GM23338 (cell line): ENCODE measurements around the gene PARVA. TPM values are rescaled to one million over a fixed set of nuclear protein-coding genes. Genes with fewer than 3 reads are reported as not detected.

Source experiments
- ATAC-seq: fragments of 200-7000 bp; cut with Tn5 transposase; 3 replicates; pipeline ENCODE4 v1.9.1; 2020
- DNase-seq: peaks from one replicate; pipeline ENCODE4 v3.0.0-alpha.2; 2015; ENCODE audit warnings: low spot score
- H2AFZ ChIP-seq: fragments of 200-600 bp; sonication (generic); 2 replicates; pipeline ENCODE4 v1.8.0; 2016; ENCODE audit warnings: antibody characterized with exemption, mild to moderate bottlenecking, moderate library complexity
- H3F3A ChIP-seq: fragments of 200-600 bp; sonication (generic); replicated peaks from 2 replicates; pipeline ENCODE4 v1.8.0; 2017; ENCODE audit warnings: antibody characterized with exemption, mixed run types, low read depth
- H3K27ac ChIP-seq: fragments of 200-600 bp; sonication (generic); 2 replicates; pipeline ENCODE4 v1.6.1; 2016; ENCODE audit warnings: low read depth
- H3K27me3 ChIP-seq: fragments of 200-600 bp; sonication (generic); 2 replicates; pipeline ENCODE4 v1.8.0; 2016; ENCODE audit warnings: mild to moderate bottlenecking, mixed run types, moderate library complexity; ENCODE audit not compliant: insufficient read depth
- H3K36me3 ChIP-seq: fragments of 200-600 bp; sonication (generic); 2 replicates; pipeline ENCODE4 v1.8.0; 2016; ENCODE audit warnings: mild to moderate bottlenecking; ENCODE audit not compliant: insufficient read depth
- H3K4me1 ChIP-seq: fragments of 200-600 bp; sonication (generic); 2 replicates; pipeline ENCODE4 v1.8.0; 2016; ENCODE audit warnings: mild to moderate bottlenecking, moderate library complexity; ENCODE audit not compliant: insufficient read depth
- H3K4me2 ChIP-seq: fragments of 200-600 bp; sonication (generic); 2 replicates; pipeline ENCODE4 v1.7.1; 2017; ENCODE audit warnings: mixed run types
- H3K4me3 ChIP-seq: fragments of 200-600 bp; sonication (generic); 2 replicates; pipeline ENCODE4 v1.6.1; 2016; ENCODE audit warnings: mixed run types
- H3K79me2 ChIP-seq: fragments of 200-600 bp; sonication (generic); replicated peaks from 2 replicates; pipeline ENCODE4 v1.8.0; 2017; ENCODE audit warnings: mild to moderate bottlenecking; ENCODE audit not compliant: insufficient read depth
- H3K9me2 ChIP-seq: fragments of 200-600 bp; sonication (generic); 2 replicates; pipeline ENCODE4 v1.8.0; 2017; ENCODE audit not compliant: insufficient read depth
- H4K20me1 ChIP-seq: fragments of 200-600 bp; sonication (generic); replicated peaks from 2 replicates; pipeline ENCODE4 v1.8.0; 2017; ENCODE audit warnings: mild to moderate bottlenecking; ENCODE audit not compliant: insufficient read depth
- H3K27ac Mint-ChIP-seq: 2 replicates; pipeline ENCODE4 v1.8.0; 2020; ENCODE audit warnings: inconsistent platforms, mild to moderate bottlenecking, moderate library complexity, mixed read lengths
- H3K27me3 Mint-ChIP-seq: 3 replicates; pipeline ENCODE4 v1.8.0; 2022; ENCODE audit warnings: low read depth, mild to moderate bottlenecking, moderate library complexity, mixed read lengths, inconsistent platforms; ENCODE audit not compliant: insufficient read depth, poor library complexity
- H3K36me3 Mint-ChIP-seq: 3 replicates; pipeline ENCODE4 v1.8.0; 2021; ENCODE audit warnings: low read depth, mild to moderate bottlenecking, inconsistent platforms, moderate library complexity, mixed read lengths
- H3K4me1 Mint-ChIP-seq: 3 replicates; pipeline ENCODE4 v1.8.0; 2020; ENCODE audit warnings: mild to moderate bottlenecking, inconsistent platforms, mixed read lengths
- H3K4me3 Mint-ChIP-seq: 3 replicates; pipeline ENCODE4 v1.8.0; 2021; ENCODE audit warnings: moderate library complexity, mild to moderate bottlenecking, inconsistent platforms, mixed read lengths
- H3K9me3 Mint-ChIP-seq: 3 replicates; pipeline ENCODE4 v1.8.0; 2020; ENCODE audit warnings: moderate library complexity, mild to moderate bottlenecking, inconsistent platforms, mixed read lengths
- CREB1 ChIP-seq: fragments of 250-450 bp; sonication (Bioruptor Pico); IDR thresholded peaks from 2 replicates; pipeline ENCODE4 v1.5.0; 2020; ENCODE audit warnings: low read depth, mild to moderate bottlenecking, moderate library complexity
- CTCF ChIP-seq, 2 experiments: fragments of 200-600 bp in 1 of 2; sonication (generic) in 1 of 2; conservative IDR thresholded peaks; 2 replicates each; pipeline versions ENCODE4 v1.5.1 to v1.6.1; 2016 to 2017; ENCODE audit warnings: antibody characterized with exemption in 2 of 2, low read depth in 2 of 2, mild to moderate bottlenecking in 2 of 2, moderate library complexity in 1 of 2
- EZH2 ChIP-seq: fragments of 200-600 bp; sonication (generic); IDR thresholded peaks from one replicate; pipeline ENCODE4 v1.8.0; 2017; ENCODE audit warnings: antibody characterized with exemption, mild to moderate bottlenecking, low read depth; ENCODE audit not compliant: unreplicated experiment
- EZH2phosphoT487 ChIP-seq: fragments of 200-600 bp; sonication (generic); IDR thresholded peaks from one replicate; pipeline ENCODE4 v1.8.1; 2018; ENCODE audit warnings: antibody characterized with exemption; ENCODE audit not compliant: unreplicated experiment
- JUNB ChIP-seq: IDR thresholded peaks from one replicate; pipeline ENCODE4 v1.6.1; 2016; ENCODE audit warnings: antibody characterized with exemption; ENCODE audit not compliant: unreplicated experiment
- NANOG ChIP-seq: IDR thresholded peaks from 2 replicates; pipeline ENCODE4 v1.6.1; 2016; ENCODE audit warnings: antibody characterized with exemption, borderline replicate concordance
- POLR2AphosphoS5 ChIP-seq: IDR thresholded peaks from 2 replicates; pipeline ENCODE4 v1.6.1; 2016; ENCODE audit warnings: antibody characterized with exemption, low read depth
- REST ChIP-seq: IDR thresholded peaks from one replicate; pipeline ENCODE4 v1.6.1; 2018; ENCODE audit warnings: antibody characterized with exemption; ENCODE audit not compliant: unreplicated experiment
- STAT1 ChIP-seq: IDR thresholded peaks from one replicate; pipeline ENCODE4 v1.6.1; 2016; ENCODE audit warnings: antibody characterized with exemption; ENCODE audit not compliant: unreplicated experiment
- ZNF114 ChIP-seq: fragments of 250-450 bp; sonication (Bioruptor Pico); IDR thresholded peaks from 2 replicates; pipeline ENCODE4 v1.5.0; 2020; ENCODE audit warnings: mild to moderate bottlenecking, moderate library complexity
- ZNF331 ChIP-seq: fragments of 250-450 bp; sonication (Bioruptor Pico); IDR thresholded peaks from 2 replicates; pipeline ENCODE4 v1.5.0; 2020; ENCODE audit warnings: low read depth, mild to moderate bottlenecking, moderate library complexity
- ZNF462 ChIP-seq: fragments of 250-450 bp; sonication (Bioruptor Pico); IDR thresholded peaks from 2 replicates; pipeline ENCODE4 v1.5.0; 2020; ENCODE audit warnings: mild to moderate bottlenecking, moderate library complexity
- polyA plus RNA-seq: library from polyadenylated mRNA; unstranded; fragments of >200 nt; fragmentation: Nextera tagmentation; extraction: Ambion mirVana; gene quantifications from 2 replicates; pipeline ENCODE4 v1.2.1, GENCODE V29; 2016
- total RNA-seq: library from RNA; depleted of rRNA; stranded (reverse); fragments of >200 nt; shearing (Covaris generic); gene quantifications from 2 replicates; pipeline ENCODE4 v1.2.3, GENCODE V29; 2014
- TF ChIP-seq, protein P1 (sequence below): IDR thresholded peaks from 2 replicates; pipeline ENCODE4 v1.6.1; 2016; ENCODE audit warnings: antibody characterized with exemption

PARVA gene
- total and polyA plus RNA-seq, 2 experiments from 2014 or later = 5.8 to 6.9 TPM

DNA sequence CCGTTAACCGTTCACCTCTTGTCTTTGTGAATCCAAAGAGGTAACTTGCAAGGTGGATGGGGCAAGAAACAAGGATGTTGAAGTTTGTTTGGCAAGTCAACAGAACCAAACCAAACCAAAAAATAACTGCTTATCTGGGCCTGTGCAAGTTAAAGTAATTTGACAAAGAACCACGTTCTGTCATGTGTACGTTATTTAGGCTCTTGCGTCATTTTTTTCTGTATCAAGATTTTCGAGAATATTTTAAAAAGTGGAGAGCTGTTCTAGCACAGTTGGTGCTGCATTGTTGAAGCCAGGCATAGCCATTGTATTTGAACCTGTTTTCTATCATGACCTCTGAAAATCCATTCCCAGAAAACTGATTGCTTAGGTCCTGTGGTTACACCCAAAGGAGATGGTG is 55.1 kb downstream of the PARVA start:
- Mint-ChIP-seq H3K4me1 (peaks cover 11% of the 10 kb centered on the region), H3K36me3 (no peaks in the 10 kb centered on the region), H3K27ac (no peak overlapping the region), H3K9me3 (no peaks in the 10 kb centered on the region), H3K27me3 (peaks cover under 1% of the 10 kb centered on the region), H3K4me3 (no peak overlapping the region)
- Histone ChIP-seq H3K27me3 (no peaks in the 10 kb centered on the region), H3K4me1 (no peaks in the 10 kb centered on the region), H3K9me2 (no peaks in the 10 kb centered on the region; the same call in 1 of the 2 replicates), H2AFZ (no peak overlapping the region), H3K4me3 (no peak overlapping the region), H4K20me1 (no peaks in the 10 kb centered on the region), H3K4me2 (no peak overlapping the region), H3K36me3 (no peaks in the 10 kb centered on the region), H3F3A (no peaks in the 10 kb centered on the region), H3K27ac (no peak overlapping the region), H3K79me2 (no peaks in the 10 kb centered on the region)
- no peak for DNase-seq
- TF ChIP-seq REST = no peak
- TF ChIP-seq POLR2AphosphoS5 = no peak
- no peak for TF ChIP-seq ZNF462 (CRISPR knock-in tag)
- no peak for TF ChIP-seq NANOG
- TF ChIP-seq ZNF114 (CRISPR knock-in tag) = no peak
- TF ChIP-seq, protein P1, sequence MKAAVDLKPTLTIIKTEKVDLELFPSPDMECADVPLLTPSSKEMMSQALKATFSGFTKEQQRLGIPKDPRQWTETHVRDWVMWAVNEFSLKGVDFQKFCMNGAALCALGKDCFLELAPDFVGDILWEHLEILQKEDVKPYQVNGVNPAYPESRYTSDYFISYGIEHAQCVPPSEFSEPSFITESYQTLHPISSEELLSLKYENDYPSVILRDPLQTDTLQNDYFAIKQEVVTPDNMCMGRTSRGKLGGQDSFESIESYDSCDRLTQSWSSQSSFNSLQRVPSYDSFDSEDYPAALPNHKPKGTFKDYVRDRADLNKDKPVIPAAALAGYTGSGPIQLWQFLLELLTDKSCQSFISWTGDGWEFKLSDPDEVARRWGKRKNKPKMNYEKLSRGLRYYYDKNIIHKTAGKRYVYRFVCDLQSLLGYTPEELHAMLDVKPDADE = no peak
- no peak for TF ChIP-seq ZNF331 (CRISPR knock-in tag)
- TF ChIP-seq JUNB = no peak
- no peak for TF ChIP-seq EZH2
- TF ChIP-seq STAT1 = no peak
- TF ChIP-seq CREB1 (CRISPR knock-in tag) = no peak
- no peak for TF ChIP-seq EZH2phosphoT487
- TF ChIP-seq CTCF (conservative IDR thresholded peaks at IDR 0.05; ENCODE audit: low read depth in 2 of 2) = no peak
- no peak for ATAC-seq
